Breast epithelium (tissue), 3 donors: ENCODE measurements around the gene RPH3AL.

Experiments used
- POLR2A ChIP-seq: fragments of 450-650 bp; IDR thresholded peaks from one replicate; pipeline ENCODE4 v1.6.1; 2016; ENCODE audit warnings: antibody characterized with exemption, mild to moderate bottlenecking, moderate library complexity
- POLR2AphosphoS5 ChIP-seq, 3 donors: sonication (generic); formaldehyde crosslinking; IDR thresholded peaks; one replicate each; pipeline ENCODE4 v1.6.1; 2017; ENCODE audit warnings: antibody characterized with exemption in 3 of 3
- TF ChIP-seq, protein P1 (sequence below), 3 donors: fragments of 450-650 bp; IDR thresholded peaks; one replicate each; pipeline ENCODE4 v1.5.1; 2016 to 2017; ENCODE audit warnings: antibody characterized with exemption in 3 of 3, mild to moderate bottlenecking in 3 of 3, moderate library complexity in 3 of 3

DNA sequence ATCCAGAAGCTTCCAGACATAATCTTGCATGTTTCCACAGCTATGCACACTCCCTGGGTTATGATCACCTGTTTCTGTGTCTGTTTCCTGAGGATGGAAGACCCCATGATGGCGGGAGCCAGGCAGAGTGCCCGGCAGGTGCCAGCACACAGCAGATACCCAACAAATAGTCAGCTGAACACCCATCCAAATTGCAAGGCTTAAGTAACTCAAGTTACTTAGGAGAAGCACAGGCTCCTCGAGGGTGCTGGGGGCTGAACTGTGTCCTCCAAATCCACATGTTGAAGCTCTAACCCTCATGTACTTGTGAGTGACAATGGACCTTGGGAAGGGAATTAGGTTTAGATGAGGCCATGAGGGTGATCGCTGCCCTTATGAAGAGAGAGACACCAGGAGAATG is 91.7 kb downstream of the RPH3AL start:
- TF ChIP-seq POLR2A (no peak), POLR2AphosphoS5 (IDR thresholded peaks at IDR 0.05) (no peak)
- TF ChIP-seq, protein P1, sequence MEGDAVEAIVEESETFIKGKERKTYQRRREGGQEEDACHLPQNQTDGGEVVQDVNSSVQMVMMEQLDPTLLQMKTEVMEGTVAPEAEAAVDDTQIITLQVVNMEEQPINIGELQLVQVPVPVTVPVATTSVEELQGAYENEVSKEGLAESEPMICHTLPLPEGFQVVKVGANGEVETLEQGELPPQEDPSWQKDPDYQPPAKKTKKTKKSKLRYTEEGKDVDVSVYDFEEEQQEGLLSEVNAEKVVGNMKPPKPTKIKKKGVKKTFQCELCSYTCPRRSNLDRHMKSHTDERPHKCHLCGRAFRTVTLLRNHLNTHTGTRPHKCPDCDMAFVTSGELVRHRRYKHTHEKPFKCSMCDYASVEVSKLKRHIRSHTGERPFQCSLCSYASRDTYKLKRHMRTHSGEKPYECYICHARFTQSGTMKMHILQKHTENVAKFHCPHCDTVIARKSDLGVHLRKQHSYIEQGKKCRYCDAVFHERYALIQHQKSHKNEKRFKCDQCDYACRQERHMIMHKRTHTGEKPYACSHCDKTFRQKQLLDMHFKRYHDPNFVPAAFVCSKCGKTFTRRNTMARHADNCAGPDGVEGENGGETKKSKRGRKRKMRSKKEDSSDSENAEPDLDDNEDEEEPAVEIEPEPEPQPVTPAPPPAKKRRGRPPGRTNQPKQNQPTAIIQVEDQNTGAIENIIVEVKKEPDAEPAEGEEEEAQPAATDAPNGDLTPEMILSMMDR (IDR thresholded peaks at IDR 0.05): no peak
